GM12872 (cell line): ENCODE data around the gene SLC39A9.

Experiments
- CTCF ChIP-seq: IDR thresholded peaks from 3 replicates; pipeline ENCODE4 v1.5.1; 2011; ENCODE audit warnings: low read depth, mild to moderate bottlenecking, low read length, moderate library complexity; ENCODE audit not compliant: insufficient read depth

Gene SLC39A9

GRCh38 chr14:69355154-69355597 lies 43.3 kb upstream of the SLC39A9 start:
- TF ChIP-seq CTCF = no peak

GRCh38 chr14:69355607-69356281 lies 42.7 kb upstream of the SLC39A9 start:
- no peak for TF ChIP-seq CTCF

- no peak for TF ChIP-seq CTCF
Measured at GRCh38 chr14:69356903-69357543, 41.5 kb upstream of the SLC39A9 start.

GRCh38 chr14:69357544-69358200 lies 40.8 kb upstream of the SLC39A9 start:
- TF ChIP-seq CTCF = no peak

- TF ChIP-seq CTCF = no peak
Measured at GRCh38 chr14:69358233-69358963, 40.1 kb upstream of the SLC39A9 start.

- TF ChIP-seq CTCF = no peak
Measured at GRCh38 chr14:69358966-69359365, 39.5 kb upstream of the SLC39A9 start.
